D721Med (cell line): Measurements from ENCODE around the gene STEAP2.

Source experiments
- DNase-seq: peaks from one replicate; pipeline ENCODE4 v3.0.0; 2011; ENCODE audit warnings: low spot score; ENCODE audit not compliant: insufficient read length
- FAIRE-seq: peaks from 2 replicates; lab custom pipeline; 2011; peaks lifted over from hg19 to GRCh38; lab: Jason Lieb, UNC
- TF ChIP-seq, protein P1 (sequence below): IDR thresholded peaks from 2 replicates; pipeline ENCODE4 v1.5.1; 2012; ENCODE audit warnings: mild to moderate bottlenecking, control low read depth; ENCODE audit not compliant: insufficient read depth; ENCODE audit errors: missing control alignments

Gene STEAP2

DNA sequence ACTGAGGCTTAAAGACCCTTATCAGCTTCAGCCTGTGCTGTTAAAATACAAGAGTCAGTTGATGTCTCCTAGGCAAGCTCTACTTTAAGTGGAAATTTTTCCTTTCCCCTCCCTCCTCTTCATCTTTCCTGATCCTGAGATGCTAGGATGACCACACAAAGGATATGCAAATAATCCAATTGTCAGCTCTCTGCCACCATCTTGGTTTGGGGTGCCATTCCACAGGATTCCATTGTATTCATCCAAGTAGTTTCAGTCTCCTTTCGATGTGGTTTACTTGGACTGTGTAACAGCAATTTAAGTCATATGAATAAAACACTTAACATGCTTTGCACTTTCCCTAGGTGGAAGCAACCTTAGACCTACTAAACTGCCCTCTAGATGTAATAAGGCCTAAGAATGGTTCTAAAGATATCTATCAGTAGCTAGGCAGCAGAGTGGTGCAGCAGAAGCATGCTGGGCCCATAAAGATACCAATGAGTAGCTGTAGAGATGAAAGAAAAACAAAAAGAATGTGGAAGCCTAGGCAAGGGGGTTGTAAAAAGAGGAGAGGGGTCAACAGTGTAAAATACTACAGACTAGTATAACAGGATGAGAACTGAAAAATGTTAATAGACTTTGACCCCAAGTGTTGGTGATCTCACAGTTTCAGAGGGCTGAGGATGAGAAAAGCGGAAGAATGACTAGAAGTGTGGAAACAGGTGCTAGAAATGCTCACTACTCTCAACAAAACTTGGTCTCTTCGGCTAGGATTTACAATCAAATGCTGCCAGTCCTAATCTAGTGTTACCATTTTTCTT is 31.0 kb downstream of the STEAP2 start:
- TF ChIP-seq, protein P1, sequence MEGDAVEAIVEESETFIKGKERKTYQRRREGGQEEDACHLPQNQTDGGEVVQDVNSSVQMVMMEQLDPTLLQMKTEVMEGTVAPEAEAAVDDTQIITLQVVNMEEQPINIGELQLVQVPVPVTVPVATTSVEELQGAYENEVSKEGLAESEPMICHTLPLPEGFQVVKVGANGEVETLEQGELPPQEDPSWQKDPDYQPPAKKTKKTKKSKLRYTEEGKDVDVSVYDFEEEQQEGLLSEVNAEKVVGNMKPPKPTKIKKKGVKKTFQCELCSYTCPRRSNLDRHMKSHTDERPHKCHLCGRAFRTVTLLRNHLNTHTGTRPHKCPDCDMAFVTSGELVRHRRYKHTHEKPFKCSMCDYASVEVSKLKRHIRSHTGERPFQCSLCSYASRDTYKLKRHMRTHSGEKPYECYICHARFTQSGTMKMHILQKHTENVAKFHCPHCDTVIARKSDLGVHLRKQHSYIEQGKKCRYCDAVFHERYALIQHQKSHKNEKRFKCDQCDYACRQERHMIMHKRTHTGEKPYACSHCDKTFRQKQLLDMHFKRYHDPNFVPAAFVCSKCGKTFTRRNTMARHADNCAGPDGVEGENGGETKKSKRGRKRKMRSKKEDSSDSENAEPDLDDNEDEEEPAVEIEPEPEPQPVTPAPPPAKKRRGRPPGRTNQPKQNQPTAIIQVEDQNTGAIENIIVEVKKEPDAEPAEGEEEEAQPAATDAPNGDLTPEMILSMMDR = no peak
- FAIRE-seq (no peak), DNase-seq (no peak)

DNA sequence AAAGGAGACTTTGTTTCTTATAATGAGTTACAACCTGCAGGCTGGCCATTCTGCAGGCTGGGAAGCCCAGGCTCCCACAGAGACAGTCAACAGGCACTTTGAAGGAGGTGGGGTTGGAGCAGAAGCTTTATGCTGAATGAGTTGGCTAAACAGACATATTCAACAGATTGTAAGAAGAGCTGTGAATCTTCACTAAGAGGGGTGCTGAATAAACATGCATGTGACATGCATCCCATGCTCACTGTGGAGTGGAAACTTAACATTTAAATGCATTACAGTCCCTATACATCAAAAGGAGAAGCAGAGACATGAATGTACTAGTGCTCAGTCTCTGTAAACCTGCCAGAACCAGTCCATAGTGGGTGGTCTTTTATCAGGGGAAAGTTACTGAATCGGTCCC is 32.0 kb downstream of the STEAP2 start:
- DNase-seq = no peak
- FAIRE-seq = no peak
- TF ChIP-seq, protein P1 = no peak

DNA sequence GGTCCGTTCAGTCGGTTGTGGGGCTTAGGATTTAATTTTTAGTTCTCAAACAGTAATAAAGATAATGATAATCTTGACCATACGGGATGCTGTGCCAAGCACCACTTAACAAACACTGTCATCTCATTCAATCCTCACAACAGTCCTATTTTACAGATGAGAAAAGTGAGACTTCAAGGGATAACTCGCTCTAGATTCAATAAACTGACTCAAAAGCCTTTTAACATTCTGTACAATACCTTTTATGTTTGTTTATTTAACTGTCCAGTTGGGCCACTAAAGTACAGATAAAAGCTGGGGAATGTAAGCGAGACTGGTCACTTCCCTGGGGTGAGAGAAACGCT is 33.0 kb downstream of the STEAP2 start:
- no peak for DNase-seq
- no peak for FAIRE-seq
- TF ChIP-seq, protein P1 = no peak

DNA sequence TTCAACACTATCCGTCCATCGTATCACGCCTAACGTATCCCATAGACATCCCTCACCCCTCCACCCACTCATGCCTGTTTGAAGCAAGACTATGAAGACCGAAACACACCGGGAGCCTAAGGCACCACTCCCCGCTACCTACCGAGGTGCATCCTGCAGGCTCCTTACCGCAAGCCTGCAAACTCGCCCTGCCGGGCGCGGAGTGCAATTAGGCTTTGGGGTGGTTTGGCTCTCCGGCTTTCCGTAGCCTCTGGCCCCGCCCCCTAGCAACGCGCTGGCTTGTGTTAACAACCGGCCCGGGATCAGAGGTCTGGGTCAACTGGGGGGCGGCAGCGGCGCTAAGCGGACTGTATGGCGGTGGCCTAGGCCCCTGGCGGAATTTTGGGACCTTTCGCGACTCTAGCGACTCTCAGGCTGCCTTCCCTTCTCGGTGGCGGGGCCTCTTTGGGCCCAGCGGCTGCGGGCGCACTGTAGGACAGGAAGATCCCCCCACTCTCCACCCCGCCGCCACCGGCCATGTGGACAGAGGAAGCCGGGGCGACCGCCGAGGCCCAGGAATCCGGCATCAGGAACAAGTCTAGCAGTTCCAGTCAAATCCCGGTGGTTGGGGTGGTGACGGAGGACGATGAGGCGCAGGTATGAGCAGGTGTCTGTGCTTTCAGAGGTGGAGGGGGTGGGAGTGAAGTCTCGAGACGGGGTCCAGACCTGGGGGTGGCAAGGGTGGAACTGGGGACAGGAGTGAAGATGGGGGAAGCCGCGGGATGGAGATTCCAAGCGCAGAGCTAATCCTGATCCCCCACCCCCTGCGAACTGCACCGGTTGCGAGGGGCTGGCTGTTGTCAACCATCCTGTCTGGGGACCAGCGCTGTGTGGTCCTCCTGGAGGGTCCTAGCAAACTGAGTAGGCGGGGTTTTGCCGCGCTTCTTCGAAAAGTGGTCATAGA is 33.6 kb downstream of the STEAP2 start, which contains the start of gene CFAP69:
TSS of gene CFAP69 (plus strand) at position 266 of the 943 bp plus-strand sequence. CDS start at position 517, 251 bp downstream.
- DNase-seq (peak; percentile 75), FAIRE-seq (no peak)
- TF ChIP-seq, protein P1 = no peak

DNA sequence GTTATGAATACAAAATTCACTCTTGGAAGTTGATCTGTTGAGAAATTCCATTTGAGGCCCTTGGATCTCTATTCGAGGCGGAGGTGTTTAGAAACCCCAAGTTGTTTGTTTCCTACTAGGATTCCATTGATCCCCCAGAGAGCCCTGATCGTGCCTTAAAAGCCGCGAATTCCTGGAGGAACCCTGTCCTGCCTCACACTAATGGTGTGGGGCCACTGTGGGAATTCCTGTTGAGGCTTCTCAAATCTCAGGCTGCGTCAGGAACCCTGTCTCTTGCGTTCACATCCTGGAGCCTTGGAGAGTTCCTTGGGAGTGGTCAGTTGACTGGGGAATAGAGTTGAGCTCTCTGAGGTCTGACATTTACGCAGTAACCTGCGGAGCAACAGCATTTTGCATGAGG is 34.6 kb downstream of the STEAP2 start:
- TF ChIP-seq, protein P1 = no peak
- FAIRE-seq (no peak), DNase-seq (no peak)

DNA sequence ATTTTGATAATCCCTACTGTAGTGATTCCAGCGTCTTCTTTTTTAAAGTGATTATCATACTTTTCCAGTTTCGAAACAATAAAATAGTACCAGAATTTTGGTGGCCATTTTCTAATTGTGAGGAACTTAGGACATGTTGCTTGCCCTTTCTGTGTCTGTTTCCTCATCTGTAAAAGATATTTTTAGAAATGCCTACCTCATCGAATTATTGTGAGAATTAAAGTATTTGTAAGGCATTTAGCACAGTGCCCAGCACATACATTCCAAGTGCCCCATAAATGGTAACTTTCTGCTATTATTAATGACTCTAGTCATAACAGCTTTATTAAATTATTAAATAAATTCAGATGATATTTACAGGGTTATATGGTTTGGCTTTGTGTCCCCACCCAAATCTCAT is 37.2 kb downstream of the STEAP2 start:
- FAIRE-seq = no peak
- TF ChIP-seq, protein P1 = no peak

More for the DNA sequence above, 37.2 kb downstream of the STEAP2 start:
- DNase-seq = no peak
